ENCODE measurements around the gene GPR137C. TPM values are rescaled to one million over a fixed set of nuclear protein-coding genes. Genes with fewer than 3 reads are reported as not detected.

GPR137C gene
- total RNA-seq, 1 experiment from 2014 or later, result 0.89 TPM

DNA sequence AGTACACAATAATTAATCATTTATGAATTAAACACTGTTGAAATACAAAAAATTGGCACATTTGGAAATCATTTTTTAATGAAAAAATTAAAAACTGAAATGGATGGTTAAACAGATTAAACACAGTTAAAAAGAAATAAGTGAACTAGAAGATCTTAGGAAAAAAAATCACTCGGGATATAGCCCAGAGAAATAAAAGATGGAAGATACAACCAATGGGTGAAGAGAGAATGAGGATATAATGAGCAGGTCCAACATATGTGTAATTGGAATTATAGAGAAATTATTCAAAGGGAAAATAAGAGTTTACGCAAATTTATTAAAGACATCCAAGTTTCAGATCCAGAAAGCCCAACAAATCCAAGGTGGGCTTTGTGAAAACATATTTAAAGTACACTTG, 6.1 kb downstream of the GPR137C start:
- intact Hi-C loops (cut with micrococcal nuclease), result loop anchor here (10.0 kb wide), 1 partner anchor 146 kb away; the partner anchor contains the start of gene PSMC6
- Histone ChIP-seq H2AFZ (ENCODE audit: low read depth, low read length, poor library complexity, severe bottlenecking) (no peak overlapping the region), H3K27me3 (ENCODE audit: insufficient read depth, low read length) (no peaks in the 10 kb centered on the region), H3K36me3 (ENCODE audit: control insufficient read depth in 1 of 2, insufficient read depth in 2 of 2, low read length in 2 of 2) (no peaks in the 10 kb centered on the region), H3K79me2 (ENCODE audit: insufficient read depth, low read length) (no peaks in the 10 kb centered on the region), H3K9ac (ENCODE audit: low read length) (no peak overlapping the region), H3K4me2 (ENCODE audit: low read length) (no peak overlapping the region), H3K9me3 (ENCODE audit: control insufficient read depth in 1 of 2, insufficient read depth in 1 of 2, low read depth in 1 of 2, low read length in 2 of 2) (no peaks in the 10 kb centered on the region), H3K4me1 (ENCODE audit: control insufficient read depth in 1 of 2, insufficient read depth in 2 of 2, low read length in 2 of 2) (peaks cover 6 to 16% of the 10 kb centered on the region in 2 experiments), H3K9me2 (ENCODE audit: insufficient read depth) (no peaks in the 10 kb centered on the region), H4K20me1 (ENCODE audit: insufficient read depth) (no peaks in the 10 kb centered on the region), H3K27ac (ENCODE audit: low read depth, low read length) (no peak overlapping the region), H3K4me3 (replicated peaks in 1 of 2; ENCODE audit: low read depth in 1 of 2, low read length in 2 of 2) (no peak overlapping the region)
- no peak for DNase-seq (ENCODE audit: low read depth, low spot score)
- no TSS peak for BruUV-seq (replicated peaks)
- POLR2A ChIA-PET, result no interaction called here
- CTCF ChIA-PET, result no interaction called here
- TF ChIP-seq ZNF274 (IDR thresholded peaks at IDR 0.05; ENCODE audit: low read depth, low read length), result no peak
- TF ChIP-seq YY1 (IDR thresholded peaks at IDR 0.05; ENCODE audit: extremely low read depth, insufficient replicate concordance, low read depth, low read length), result no peak
- TF ChIP-seq EGR1 (IDR thresholded peaks at IDR 0.05; ENCODE audit: low read depth), result no peak
- TF ChIP-seq TCF7L2 (IDR thresholded peaks at IDR 0.05; ENCODE audit: borderline replicate concordance, extremely low read depth, insufficient read depth, insufficient read length), result no peak
- TF ChIP-seq EZH2 (IDR thresholded peaks at IDR 0.05), result no peak
- TF ChIP-seq ZFX (IDR thresholded peaks at IDR 0.05), result no peak
- TF ChIP-seq JUND (IDR thresholded peaks at IDR 0.05), result no peak
- TF ChIP-seq, protein P1, sequence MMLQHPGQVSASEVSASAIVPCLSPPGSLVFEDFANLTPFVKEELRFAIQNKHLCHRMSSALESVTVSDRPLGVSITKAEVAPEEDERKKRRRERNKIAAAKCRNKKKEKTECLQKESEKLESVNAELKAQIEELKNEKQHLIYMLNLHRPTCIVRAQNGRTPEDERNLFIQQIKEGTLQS (IDR thresholded peaks at IDR 0.05), result no peak
- no peak for TF ChIP-seq ELF1 (IDR thresholded peaks at IDR 0.05; ENCODE audit: borderline replicate concordance, low read depth)
- TF ChIP-seq CBX3 (IDR thresholded peaks at IDR 0.05; ENCODE audit: low read depth), result no peak
- no peak for TF ChIP-seq RAD21 (IDR thresholded peaks at IDR 0.05; ENCODE audit: low read depth)
- no peak for TF ChIP-seq EZH2phosphoT487 (IDR thresholded peaks at IDR 0.05; ENCODE audit: borderline replicate concordance)
- TF ChIP-seq POLR2A (IDR thresholded peaks at IDR 0.05; ENCODE audit: borderline replicate concordance, extremely low read depth, insufficient read depth, insufficient read length), result no peak
- no peak for TF ChIP-seq FOSL1 (IDR thresholded peaks at IDR 0.05; ENCODE audit: low read depth)
- TF ChIP-seq SRF (IDR thresholded peaks at IDR 0.05; ENCODE audit: low read depth), result no peak
- TF ChIP-seq REST (IDR thresholded peaks at IDR 0.05; ENCODE audit: low read depth), result no peak
- TF ChIP-seq POLR2AphosphoS5 (IDR thresholded peaks at IDR 0.05; ENCODE audit: low read depth, low read length), result no peak
- TF ChIP-seq SIN3A (IDR thresholded peaks at IDR 0.05; ENCODE audit: low read depth), result no peak
- RAD21 ChIA-PET (ENCODE audit: low non-redundant PET in 1 of 2, low total read pairs in 2 of 2, uncharacterized antibody in 2 of 2, unreplicated experiment in 2 of 2), result no interaction called here
- ATAC-seq, result no peak

All from HCT116 (cell line).